ENCODE measurements around the gene SIX5.

SIX5 gene

DNA sequence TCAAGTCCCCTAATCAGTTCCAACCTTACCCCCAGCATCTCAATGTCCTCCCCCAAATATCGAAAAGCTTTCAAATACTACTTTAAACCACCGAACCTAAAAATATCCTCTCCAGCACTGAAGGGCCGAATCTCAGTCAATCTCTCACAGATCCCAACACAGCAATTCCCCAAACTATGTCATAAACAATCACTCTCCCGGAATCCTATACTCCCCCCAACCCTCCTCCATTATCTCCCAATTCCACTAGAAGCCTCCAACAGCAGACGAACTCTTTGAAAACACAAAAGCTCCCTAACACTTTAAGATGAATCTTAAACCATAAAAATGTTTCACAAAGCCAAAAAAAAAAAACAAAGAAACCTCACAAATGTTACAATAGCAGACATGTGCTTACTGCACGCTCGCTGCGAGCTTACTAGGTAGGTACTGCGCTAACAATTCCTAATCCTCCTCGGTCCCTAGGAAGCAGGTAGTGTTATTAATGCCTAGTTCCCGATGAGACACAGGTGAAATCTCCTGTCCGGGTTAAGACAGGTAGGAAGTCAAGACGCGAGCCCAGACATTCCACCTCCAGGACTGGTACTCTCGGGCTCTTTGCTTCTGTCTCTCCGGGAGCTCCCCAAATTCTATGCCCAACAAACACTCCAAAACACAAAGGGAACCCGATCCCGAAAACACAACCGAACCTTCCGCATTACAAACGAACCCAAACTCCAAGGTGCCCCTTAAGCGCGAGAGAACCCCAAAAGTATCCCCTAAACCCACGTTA, 52.5 kb downstream of the SIX5 start:
- CTCF ChIA-PET, result interaction anchor here (0.5 to 7.7 kb wide), 12 partner anchors 11 to 684 kb away, joined by 3 to 64 read pairs (median 4); partner anchors contain the start of genes QPCTL, SIX5 and SNRPD2
- H3K4me3 ChIP-seq (ENCODE audit: low read depth, low read length), result peak overlapping the region; percentile 72
- POLR2A ChIA-PET, result interaction anchor here (0.6 to 6.5 kb wide), 27 partner anchors 9 to 1797 kb away, joined by 3 to 133 read pairs (median 4); partner anchors contain the start of genes FBXO46, GIPR, QPCTL and SIX5
- no peaks in the 10 kb centered on the region for H3K9me3 ChIP-seq (ENCODE audit: control insufficient read depth, insufficient read depth, low read depth, low read length)
- H3K36me3 ChIP-seq (ENCODE audit: control insufficient read depth in 2 of 2, insufficient read depth in 1 of 2, low read length in 2 of 2), result peaks cover 14 to 34% of the 10 kb centered on the region in 2 experiments; a peak in 2 of 3 replicates
- peaks cover 19% of the 10 kb centered on the region for H3K4me1 ChIP-seq (ENCODE audit: control insufficient read depth, insufficient read depth, low read length)
- peak overlapping the region; percentile 92 for H3K27ac ChIP-seq (ENCODE audit: extremely low read depth, low read depth, low read length)
- TF ChIP-seq ZNF174 (tag by site-specific recombination; IDR thresholded peaks at IDR 0.05) (no peak), SCRT2 (tag by site-specific recombination; IDR thresholded peaks at IDR 0.05) (no peak), ZNF843 (tag by site-specific recombination; IDR thresholded peaks at IDR 0.05) (0 out of 2 replicates have a peak, but pooled peaks have one; percentile 12), ZNF549 (tag by site-specific recombination; IDR thresholded peaks at IDR 0.05) (no peak), ZNF670 (tag by site-specific recombination; IDR thresholded peaks at IDR 0.05; ENCODE audit: low read depth) (no peak), ZNF133 (tag by site-specific recombination; IDR thresholded peaks at IDR 0.05) (no peak), ZNF394 (tag by site-specific recombination; IDR thresholded peaks at IDR 0.05; ENCODE audit: borderline replicate concordance) (no peak), ZNF354C (tag by site-specific recombination; IDR thresholded peaks at IDR 0.05; ENCODE audit: borderline replicate concordance, low read depth) (no peak), ZNF791 (tag by site-specific recombination; IDR thresholded peaks at IDR 0.05) (no peak), ZNF140 (tag by site-specific recombination; IDR thresholded peaks at IDR 0.05) (no peak), BCL11B (tag by site-specific recombination; IDR thresholded peaks at IDR 0.05; ENCODE audit: low read depth) (no peak; the same call in 1 of the 2 replicates), ZNF214 (tag by site-specific recombination; IDR thresholded peaks at IDR 0.05; ENCODE audit: borderline replicate concordance) (no peak), ZNF37A (tag by site-specific recombination; IDR thresholded peaks at IDR 0.05) (no peak), ZNF341 (tag by site-specific recombination; IDR thresholded peaks at IDR 0.05; ENCODE audit: low read depth) (no peak), KLF8 (tag by site-specific recombination; IDR thresholded peaks at IDR 0.05) (no peak), SCRT1 (tag by site-specific recombination; IDR thresholded peaks at IDR 0.05; ENCODE audit: borderline replicate concordance) (0 out of 2 replicates have a peak, but pooled peaks have one; percentile 19), ZNF473 (tag by site-specific recombination; IDR thresholded peaks at IDR 0.05) (no peak), KLF7 (tag by site-specific recombination; IDR thresholded peaks at IDR 0.05; ENCODE audit: borderline replicate concordance) (no peak), ZNF404 (tag by site-specific recombination; IDR thresholded peaks at IDR 0.05) (no peak)
- TF ChIP-seq, protein P1, sequence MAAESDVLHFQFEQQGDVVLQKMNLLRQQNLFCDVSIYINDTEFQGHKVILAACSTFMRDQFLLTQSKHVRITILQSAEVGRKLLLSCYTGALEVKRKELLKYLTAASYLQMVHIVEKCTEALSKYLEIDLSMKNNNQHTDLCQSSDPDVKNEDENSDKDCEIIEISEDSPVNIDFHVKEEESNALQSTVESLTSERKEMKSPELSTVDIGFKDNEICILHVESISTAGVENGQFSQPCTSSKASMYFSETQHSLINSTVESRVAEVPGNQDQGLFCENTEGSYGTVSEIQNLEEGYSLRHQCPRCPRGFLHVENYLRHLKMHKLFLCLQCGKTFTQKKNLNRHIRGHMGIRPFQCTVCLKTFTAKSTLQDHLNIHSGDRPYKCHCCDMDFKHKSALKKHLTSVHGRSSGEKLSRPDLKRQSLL (tag by site-specific recombination; IDR thresholded peaks at IDR 0.05), result no peak
- TF ChIP-seq, protein P2, sequence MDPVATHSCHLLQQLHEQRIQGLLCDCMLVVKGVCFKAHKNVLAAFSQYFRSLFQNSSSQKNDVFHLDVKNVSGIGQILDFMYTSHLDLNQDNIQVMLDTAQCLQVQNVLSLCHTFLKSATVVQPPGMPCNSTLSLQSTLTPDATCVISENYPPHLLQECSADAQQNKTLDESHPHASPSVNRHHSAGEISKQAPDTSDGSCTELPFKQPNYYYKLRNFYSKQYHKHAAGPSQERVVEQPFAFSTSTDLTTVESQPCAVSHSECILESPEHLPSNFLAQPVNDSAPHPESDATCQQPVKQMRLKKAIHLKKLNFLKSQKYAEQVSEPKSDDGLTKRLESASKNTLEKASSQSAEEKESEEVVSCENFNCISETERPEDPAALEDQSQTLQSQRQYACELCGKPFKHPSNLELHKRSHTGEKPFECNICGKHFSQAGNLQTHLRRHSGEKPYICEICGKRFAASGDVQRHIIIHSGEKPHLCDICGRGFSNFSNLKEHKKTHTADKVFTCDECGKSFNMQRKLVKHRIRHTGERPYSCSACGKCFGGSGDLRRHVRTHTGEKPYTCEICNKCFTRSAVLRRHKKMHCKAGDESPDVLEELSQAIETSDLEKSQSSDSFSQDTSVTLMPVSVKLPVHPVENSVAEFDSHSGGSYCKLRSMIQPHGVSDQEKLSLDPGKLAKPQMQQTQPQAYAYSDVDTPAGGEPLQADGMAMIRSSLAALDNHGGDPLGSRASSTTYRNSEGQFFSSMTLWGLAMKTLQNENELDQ (tag by site-specific recombination; IDR thresholded peaks at IDR 0.05; ENCODE audit: low read depth), result no peak
- TF ChIP-seq, protein P3, sequence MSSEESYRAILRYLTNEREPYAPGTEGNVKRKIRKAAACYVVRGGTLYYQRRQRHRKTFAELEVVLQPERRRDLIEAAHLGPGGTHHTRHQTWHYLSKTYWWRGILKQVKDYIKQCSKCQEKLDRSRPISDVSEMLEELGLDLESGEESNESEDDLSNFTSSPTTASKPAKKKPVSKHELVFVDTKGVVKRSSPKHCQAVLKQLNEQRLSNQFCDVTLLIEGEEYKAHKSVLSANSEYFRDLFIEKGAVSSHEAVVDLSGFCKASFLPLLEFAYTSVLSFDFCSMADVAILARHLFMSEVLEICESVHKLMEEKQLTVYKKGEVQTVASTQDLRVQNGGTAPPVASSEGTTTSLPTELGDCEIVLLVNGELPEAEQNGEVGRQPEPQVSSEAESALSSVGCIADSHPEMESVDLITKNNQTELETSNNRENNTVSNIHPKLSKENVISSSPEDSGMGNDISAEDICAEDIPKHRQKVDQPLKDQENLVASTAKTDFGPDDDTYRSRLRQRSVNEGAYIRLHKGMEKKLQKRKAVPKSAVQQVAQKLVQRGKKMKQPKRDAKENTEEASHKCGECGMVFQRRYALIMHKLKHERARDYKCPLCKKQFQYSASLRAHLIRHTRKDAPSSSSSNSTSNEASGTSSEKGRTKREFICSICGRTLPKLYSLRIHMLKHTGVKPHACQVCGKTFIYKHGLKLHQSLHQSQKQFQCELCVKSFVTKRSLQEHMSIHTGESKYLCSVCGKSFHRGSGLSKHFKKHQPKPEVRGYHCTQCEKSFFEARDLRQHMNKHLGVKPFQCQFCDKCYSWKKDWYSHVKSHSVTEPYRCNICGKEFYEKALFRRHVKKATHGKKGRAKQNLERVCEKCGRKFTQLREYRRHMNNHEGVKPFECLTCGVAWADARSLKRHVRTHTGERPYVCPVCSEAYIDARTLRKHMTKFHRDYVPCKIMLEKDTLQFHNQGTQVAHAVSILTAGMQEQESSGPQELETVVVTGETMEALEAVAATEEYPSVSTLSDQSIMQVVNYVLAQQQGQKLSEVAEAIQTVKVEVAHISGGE (tag by site-specific recombination; conservative IDR thresholded peaks at IDR 0.05; ENCODE audit: low read depth), result no peak
- TF ChIP-seq, protein P4, sequence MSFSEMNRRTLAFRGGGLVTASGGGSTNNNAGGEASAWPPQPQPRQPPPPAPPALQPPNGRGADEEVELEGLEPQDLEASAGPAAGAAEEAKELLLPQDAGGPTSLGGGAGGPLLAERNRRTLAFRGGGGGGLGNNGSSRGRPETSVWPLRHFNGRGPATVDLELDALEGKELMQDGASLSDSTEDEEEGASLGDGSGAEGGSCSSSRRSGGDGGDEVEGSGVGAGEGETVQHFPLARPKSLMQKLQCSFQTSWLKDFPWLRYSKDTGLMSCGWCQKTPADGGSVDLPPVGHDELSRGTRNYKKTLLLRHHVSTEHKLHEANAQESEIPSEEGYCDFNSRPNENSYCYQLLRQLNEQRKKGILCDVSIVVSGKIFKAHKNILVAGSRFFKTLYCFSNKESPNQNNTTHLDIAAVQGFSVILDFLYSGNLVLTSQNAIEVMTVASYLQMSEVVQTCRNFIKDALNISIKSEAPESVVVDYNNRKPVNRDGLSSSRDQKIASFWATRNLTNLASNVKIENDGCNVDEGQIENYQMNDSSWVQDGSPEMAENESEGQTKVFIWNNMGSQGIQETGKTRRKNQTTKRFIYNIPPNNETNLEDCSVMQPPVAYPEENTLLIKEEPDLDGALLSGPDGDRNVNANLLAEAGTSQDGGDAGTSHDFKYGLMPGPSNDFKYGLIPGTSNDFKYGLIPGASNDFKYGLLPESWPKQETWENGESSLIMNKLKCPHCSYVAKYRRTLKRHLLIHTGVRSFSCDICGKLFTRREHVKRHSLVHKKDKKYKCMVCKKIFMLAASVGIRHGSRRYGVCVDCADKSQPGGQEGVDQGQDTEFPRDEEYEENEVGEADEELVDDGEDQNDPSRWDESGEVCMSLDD (tag by site-specific recombination; IDR thresholded peaks at IDR 0.05), result peak; percentile 100; the same call in 1 of the 2 replicates
- TF ChIP-seq, protein P5, sequence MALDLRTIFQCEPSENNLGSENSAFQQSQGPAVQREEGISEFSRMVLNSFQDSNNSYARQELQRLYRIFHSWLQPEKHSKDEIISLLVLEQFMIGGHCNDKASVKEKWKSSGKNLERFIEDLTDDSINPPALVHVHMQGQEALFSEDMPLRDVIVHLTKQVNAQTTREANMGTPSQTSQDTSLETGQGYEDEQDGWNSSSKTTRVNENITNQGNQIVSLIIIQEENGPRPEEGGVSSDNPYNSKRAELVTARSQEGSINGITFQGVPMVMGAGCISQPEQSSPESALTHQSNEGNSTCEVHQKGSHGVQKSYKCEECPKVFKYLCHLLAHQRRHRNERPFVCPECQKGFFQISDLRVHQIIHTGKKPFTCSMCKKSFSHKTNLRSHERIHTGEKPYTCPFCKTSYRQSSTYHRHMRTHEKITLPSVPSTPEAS (tag by site-specific recombination; IDR thresholded peaks at IDR 0.05), result 0 out of 2 replicates have a peak, but pooled peaks have one; percentile 14
